HAP-1 (cell line): Measurements from ENCODE around the gene GOT1.

ENCODE experiments used
- DNase-seq, 2 experiments: peaks; one replicate each; pipeline ENCODE4 v3.0.0-alpha.2; 2016 to 2020; ENCODE audit warnings: low spot score in 2 of 2
- H3K27me3 ChIP-seq: fragments of 250-450 bp; sonication (Bioruptor Pico); 2 replicates; pipeline ENCODE4 v1.5.1; 2020; ENCODE audit warnings: low read depth, mild to moderate bottlenecking, moderate library complexity
- H3K36me3 ChIP-seq: fragments of 250-450 bp; sonication (Bioruptor Pico); replicated peaks from 2 replicates; pipeline ENCODE4 v1.5.1; 2020; ENCODE audit warnings: mild to moderate bottlenecking
- H3K4me1 ChIP-seq: fragments of 250-450 bp; sonication (Bioruptor Pico); 2 replicates; pipeline ENCODE4 v1.5.1; 2020; ENCODE audit warnings: mild to moderate bottlenecking
- H3K4me3 ChIP-seq: fragments of 250-450 bp; sonication (Bioruptor Pico); 2 replicates; pipeline ENCODE4 v1.5.1; 2020; ENCODE audit warnings: mild to moderate bottlenecking, moderate library complexity
- H3K9me3 ChIP-seq: fragments of 250-450 bp; sonication (Bioruptor Pico); 2 replicates; pipeline ENCODE4 v1.5.1; 2020; ENCODE audit warnings: mild to moderate bottlenecking, moderate library complexity
- in situ Hi-C: fragments of 300-500 bp; cut with MboI; formaldehyde crosslinking; loops from 3 replicates; pipeline ENCODE4 v1.14.3; 2020; ENCODE audit warnings: low sequenced_read_pairs, inconsistent platforms, mixed read lengths

The GOT1 gene

DNA sequence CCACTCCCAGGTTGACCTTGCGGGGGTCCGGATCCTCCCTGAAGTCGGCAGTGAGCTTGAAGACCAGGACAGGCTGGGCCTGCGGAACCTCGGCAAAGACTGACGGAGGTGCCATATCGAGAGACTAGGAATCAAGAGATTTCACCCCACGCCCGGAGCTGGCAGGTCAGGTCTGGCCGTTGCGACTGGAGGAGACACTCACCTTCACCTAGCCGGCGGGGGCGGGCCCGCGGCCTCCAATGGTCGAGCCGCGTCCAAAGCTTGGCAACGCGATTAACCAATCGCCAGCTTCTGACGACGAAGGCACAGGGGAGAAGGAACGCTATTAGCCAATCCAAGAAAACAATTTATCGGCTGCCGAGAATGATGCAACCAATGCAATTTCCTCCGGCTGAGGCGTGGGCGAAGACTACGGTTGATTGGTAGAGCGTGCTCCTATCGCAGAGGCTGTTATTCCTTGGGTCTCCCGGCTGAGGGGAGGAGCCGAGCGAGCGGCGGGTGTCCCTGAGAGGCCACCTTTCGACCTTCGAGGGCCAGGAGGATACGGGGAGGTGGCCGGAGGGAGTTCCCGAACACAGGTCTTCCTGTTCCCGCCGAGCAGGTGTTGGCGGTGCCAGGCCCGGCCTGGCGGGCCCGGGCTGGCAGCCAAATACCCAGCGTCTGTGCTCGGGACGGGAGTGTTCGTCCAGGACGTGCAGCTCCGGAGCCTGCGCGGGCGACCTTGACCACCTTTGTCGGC, at the start of gene GOT1:
Gene GOT1, minus strand, starts transcription at position 174 of the 739 bp plus-strand sequence. Its CDS starts 59 bp downstream, at position 115.
- Histone ChIP-seq H3K4me3 (peak within 1 kb of the TSS; percentile 89), H3K9me3 (no peaks in the 10 kb centered on the region), H3K4me1 (peaks cover 9% of the 10 kb centered on the region), H3K27me3 (no peaks in the 10 kb centered on the region), H3K36me3 (peaks cover 7% of the 10 kb centered on the region)
- in situ Hi-C loops: loop anchor here (5.0 kb wide), 2 partner anchors 102 to 182 kb away; partner anchors contain the start of gene NKX2-3
- peak; percentile 95 to 99 for DNase-seq

- Histone ChIP-seq H3K4me1 (no peaks in the 10 kb centered on the region), H3K9me3 (no peaks in the 10 kb centered on the region), H3K27me3 (peaks cover 6% of the 10 kb centered on the region), H3K4me3 (no peak overlapping the region), H3K36me3 (no peaks in the 10 kb centered on the region)
- in situ Hi-C loops: no loop called here
- no peak for DNase-seq
These were observed 39.9 kb upstream of the GOT1 start for GRCh38 chr10:99470327-99470726.

GRCh38 chr10:99467236-99467999, 37.0 kb upstream of the GOT1 start:
- in situ Hi-C loops: no loop called here
- Histone ChIP-seq H3K9me3 (no peaks in the 10 kb centered on the region), H3K36me3 (no peaks in the 10 kb centered on the region), H3K4me1 (no peaks in the 10 kb centered on the region), H3K27me3 (peaks cover 5% of the 10 kb centered on the region), H3K4me3 (no peak overlapping the region)
- DNase-seq: no peak

DNA sequence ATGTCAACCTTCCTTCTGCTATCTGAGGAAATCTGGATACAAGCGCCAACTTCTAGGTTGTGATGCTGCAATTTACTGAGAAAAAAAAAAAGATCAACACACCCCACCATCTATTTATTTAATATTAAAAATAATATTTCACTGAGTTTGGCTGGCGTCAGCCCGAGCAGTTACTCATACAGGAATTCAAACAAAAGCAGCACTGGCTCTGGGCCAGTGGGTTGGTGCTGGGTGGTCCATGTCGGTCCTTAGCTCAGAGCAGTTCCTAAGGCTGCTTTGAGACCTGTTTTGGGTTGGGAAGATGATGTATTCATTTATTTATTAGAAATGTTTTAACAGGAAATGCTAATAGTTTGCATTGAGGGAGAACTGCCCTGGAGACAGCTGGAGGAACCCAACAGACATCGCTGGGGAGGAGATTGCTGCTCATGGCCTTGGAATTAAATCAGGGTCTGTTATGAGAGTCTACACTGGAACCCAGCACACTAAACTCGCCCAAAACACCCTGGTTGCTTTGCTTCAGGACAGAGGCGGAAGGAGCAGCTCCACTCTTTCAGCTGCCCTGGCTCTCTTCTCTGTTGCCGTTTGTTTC, 36.3 kb upstream of the GOT1 start:
- no peak for DNase-seq
- Histone ChIP-seq H3K4me1 (no peaks in the 10 kb centered on the region), H3K4me3 (no peak overlapping the region), H3K36me3 (no peaks in the 10 kb centered on the region), H3K27me3 (peaks cover 4% of the 10 kb centered on the region; the same call in 1 of the 2 replicates), H3K9me3 (no peaks in the 10 kb centered on the region)
- in situ Hi-C loops: no loop called here

- no peaks in the 10 kb centered on the region for H3K36me3 ChIP-seq
- H3K9me3 ChIP-seq: no peaks in the 10 kb centered on the region
- H3K27me3 ChIP-seq: peaks cover 4% of the 10 kb centered on the region; the same call in 1 of the 2 replicates
- no peak for DNase-seq
- H3K4me3 ChIP-seq: no peak overlapping the region
- in situ Hi-C loops: no loop called here
- peaks cover 4% of the 10 kb centered on the region for H3K4me1 ChIP-seq
These were observed 30.8 kb upstream of the GOT1 start for GRCh38 chr10:99461230-99461629.

DNA sequence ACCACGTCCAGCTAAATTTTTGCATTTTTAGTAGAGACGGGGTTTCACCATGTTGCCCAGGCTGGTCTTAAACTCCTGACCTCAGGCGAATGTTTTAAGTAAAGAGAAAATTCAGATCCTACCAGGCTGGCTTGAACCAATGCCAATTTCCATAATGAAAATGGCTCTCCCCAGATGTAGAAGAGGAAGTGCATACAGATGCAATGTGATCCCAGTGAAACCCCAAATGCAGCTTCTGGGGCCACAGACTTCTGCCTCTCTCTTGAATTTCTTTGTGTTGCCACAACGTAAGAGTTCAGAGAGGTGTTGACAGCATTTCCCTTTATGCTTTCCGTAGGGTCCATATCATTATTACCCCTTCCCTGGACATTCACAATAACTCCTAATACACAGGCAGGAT, 29.6 kb upstream of the GOT1 start:
- in situ Hi-C loops: no loop called here
- Histone ChIP-seq H3K4me3 (no peak overlapping the region), H3K36me3 (no peaks in the 10 kb centered on the region), H3K27me3 (peaks cover 4% of the 10 kb centered on the region; the same call in 1 of the 2 replicates), H3K4me1 (peaks cover 4% of the 10 kb centered on the region), H3K9me3 (no peaks in the 10 kb centered on the region)
- DNase-seq: no peak

GRCh38 chr10:99459217-99459616, 28.8 kb upstream of the GOT1 start:
- Histone ChIP-seq H3K9me3 (no peaks in the 10 kb centered on the region), H3K27me3 (peaks cover 4% of the 10 kb centered on the region; the same call in 1 of the 2 replicates), H3K36me3 (no peaks in the 10 kb centered on the region), H3K4me1 (peaks cover 4% of the 10 kb centered on the region), H3K4me3 (no peak overlapping the region)
- in situ Hi-C loops: no loop called here
- DNase-seq: no peak

DNA sequence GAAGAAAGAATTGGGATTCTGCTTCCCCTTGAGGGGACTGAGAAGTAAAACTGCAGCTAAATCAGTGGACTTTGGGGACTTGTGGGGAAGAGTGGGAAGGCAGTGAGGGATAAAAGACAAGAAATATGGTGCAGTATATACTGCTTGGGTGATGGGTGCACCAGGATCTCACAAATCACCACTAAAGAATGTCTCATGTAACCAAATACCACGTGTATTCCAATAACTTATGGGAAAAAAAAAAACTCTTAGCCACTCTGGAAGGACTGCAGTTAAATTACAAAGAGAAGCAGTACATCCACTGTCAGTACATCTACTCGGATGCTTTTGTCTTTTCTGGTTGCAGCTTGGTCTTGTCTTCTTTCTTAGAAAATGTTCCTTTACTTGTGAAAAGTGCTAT, 27.4 kb upstream of the GOT1 start:
- DNase-seq: no peak
- Histone ChIP-seq H3K4me3 (no peak overlapping the region), H3K4me1 (peaks cover 4% of the 10 kb centered on the region), H3K9me3 (no peaks in the 10 kb centered on the region), H3K36me3 (no peaks in the 10 kb centered on the region), H3K27me3 (peaks cover 4% of the 10 kb centered on the region; the same call in 1 of the 2 replicates)
- in situ Hi-C loops: no loop called here

GRCh38 chr10:99456931-99457288, 26.5 kb upstream of the GOT1 start:
- in situ Hi-C loops: no loop called here
- H3K36me3 ChIP-seq: no peaks in the 10 kb centered on the region
- H3K9me3 ChIP-seq: no peaks in the 10 kb centered on the region
- no peaks in the 10 kb centered on the region for H3K27me3 ChIP-seq
- peaks cover 7% of the 10 kb centered on the region for H3K4me1 ChIP-seq
- DNase-seq: no peak
- no peak overlapping the region for H3K4me3 ChIP-seq

DNA sequence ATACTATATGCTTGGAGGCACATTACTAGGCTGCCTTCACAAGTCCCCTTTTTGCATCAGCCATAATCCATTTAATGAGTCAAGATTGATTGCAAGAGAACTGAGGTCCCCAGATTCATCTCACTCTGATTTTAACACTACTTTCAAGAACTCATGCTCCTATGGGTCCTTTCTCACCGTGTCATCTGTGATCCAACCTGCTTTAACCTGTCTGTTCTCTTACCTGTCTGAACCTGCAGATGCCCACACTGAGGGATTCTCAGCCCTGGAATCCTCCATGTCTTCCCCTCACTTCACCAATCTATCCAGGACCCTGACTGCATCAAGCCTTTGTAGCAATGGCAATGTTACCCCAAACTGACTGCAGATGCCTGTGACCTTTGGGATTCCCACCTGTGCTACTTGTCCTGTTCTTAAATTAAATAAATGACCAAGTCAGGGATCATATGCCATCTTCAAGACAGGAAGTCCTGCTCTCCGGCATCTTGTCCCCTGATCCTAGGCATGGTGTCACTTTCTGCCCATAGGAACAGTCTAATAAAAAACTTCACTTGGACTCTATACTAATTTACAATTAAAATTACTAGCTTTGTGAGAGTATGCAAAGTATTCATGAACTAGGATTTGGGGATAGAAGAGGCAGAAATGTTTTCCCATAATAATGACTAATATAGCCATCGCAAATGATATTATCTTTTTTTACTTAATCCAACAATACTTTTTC, 25.9 kb upstream of the GOT1 start:
- no peaks in the 10 kb centered on the region for H3K27me3 ChIP-seq
- in situ Hi-C loops: no loop called here
- DNase-seq: no peak
- peaks cover 13% of the 10 kb centered on the region for H3K4me1 ChIP-seq
- H3K9me3 ChIP-seq: no peaks in the 10 kb centered on the region
- no peaks in the 10 kb centered on the region for H3K36me3 ChIP-seq
- no peak overlapping the region for H3K4me3 ChIP-seq

DNA sequence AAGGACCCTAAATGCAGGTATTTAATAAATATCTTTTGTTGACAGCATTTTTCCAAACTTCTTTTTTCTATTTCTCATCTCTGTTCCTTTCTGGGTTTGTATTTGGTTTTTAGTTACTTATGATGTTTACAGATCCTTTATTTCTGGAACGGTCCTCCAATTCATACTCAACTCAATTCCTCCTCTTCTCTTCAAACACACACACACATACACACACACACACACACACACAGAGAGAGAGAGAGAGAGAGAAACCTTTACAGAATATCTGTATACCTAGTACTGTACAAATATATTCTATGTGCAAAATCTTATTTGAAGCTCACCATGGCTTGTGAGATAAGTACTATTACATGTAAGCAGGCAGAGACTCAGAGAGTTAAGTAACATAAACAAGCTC, 21.6 kb upstream of the GOT1 start:
- peaks cover 20% of the 10 kb centered on the region for H3K4me1 ChIP-seq
- in situ Hi-C loops: no loop called here
- DNase-seq: no peak
- no peaks in the 10 kb centered on the region for H3K36me3 ChIP-seq
- no peaks in the 10 kb centered on the region for H3K9me3 ChIP-seq
- H3K27me3 ChIP-seq: no peaks in the 10 kb centered on the region
- H3K4me3 ChIP-seq: no peak overlapping the region

GRCh38 chr10:99451499-99451788, 21.0 kb upstream of the GOT1 start:
- Histone ChIP-seq H3K9me3 (no peaks in the 10 kb centered on the region), H3K4me1 (peaks cover 20% of the 10 kb centered on the region), H3K4me3 (no peak overlapping the region), H3K27me3 (no peaks in the 10 kb centered on the region), H3K36me3 (no peaks in the 10 kb centered on the region)
- DNase-seq: peak; percentile 47 to 67
- in situ Hi-C loops: no loop called here

DNA sequence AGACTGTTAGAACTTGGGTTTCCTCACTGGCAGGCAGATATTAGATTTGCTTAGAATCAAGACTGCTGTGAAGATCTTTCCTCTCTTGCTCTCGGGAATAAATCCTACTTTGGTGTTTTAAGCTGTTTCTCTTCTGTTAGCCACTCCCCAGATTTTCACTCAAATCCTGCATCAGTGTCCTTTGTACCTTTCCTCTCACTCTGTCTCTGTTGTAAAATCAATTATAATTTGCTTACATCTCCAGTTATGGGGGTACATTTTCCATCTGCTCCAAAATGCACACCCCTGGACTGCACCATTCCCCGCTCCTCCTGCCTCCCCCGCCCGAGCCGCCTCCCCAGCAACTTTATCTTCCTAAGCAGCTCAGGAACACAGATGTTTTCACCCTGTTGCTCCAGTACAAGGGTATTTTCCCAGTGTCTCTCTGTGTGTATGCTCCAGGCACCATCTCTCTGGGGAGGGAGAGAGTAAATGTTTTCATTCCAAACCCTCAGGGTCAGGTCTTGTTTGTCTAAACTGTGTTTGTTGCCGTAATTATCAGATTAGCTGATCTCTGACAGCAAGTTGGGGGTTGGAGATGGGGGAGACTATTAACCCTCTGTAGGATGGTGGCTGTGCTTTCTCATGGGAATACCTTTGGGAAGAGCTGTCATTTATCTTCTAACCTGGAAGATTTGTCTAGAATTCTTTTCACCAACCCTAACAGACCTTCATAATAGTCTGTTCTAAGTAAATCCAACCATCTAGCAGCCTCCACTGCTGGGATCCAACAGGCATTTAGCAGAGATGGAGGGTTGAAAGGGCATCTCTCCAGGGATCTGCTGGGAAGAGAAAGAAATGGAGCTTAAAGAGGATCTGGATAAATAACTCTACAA, 20.4 kb upstream of the GOT1 start:
- H3K4me1 ChIP-seq: peaks cover 20% of the 10 kb centered on the region
- no peak overlapping the region for H3K4me3 ChIP-seq
- H3K9me3 ChIP-seq: no peaks in the 10 kb centered on the region
- peak; percentile 46 to 66 for DNase-seq
- in situ Hi-C loops: no loop called here
- H3K36me3 ChIP-seq: no peaks in the 10 kb centered on the region
- no peaks in the 10 kb centered on the region for H3K27me3 ChIP-seq
